ENCODE data around the gene IL25. TPM values are rescaled to one million over a fixed set of nuclear protein-coding genes. Genes with fewer than 3 reads are reported as not detected.

The IL25 gene
- total and polyA plus RNA-seq, 7 donors, result 0.01 TPM; not detected in 6

DNA sequence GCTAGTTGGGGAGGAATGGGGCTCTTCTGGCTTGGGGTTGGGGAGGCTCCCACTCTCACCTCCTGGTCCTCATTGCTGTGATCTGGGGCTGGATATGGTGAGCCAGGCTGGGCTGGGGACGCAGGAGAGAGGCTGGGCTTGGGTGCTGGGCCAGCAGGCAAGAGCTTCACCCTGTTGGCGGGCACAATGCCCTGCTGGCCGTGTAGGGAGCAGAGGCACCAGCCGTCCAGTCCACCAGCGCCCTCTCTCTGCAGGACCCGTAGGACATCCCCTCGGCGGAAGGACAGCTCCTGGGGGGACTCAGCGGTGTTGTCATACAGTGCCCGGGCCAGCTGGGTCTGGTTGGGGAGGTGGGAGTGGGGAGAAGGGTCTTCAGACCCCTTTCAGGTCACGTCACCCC is 12.1 kb upstream of the IL25 start:
- no peak for DNase-seq
- peaks cover 0 to 22% (median 6%) of the 10 kb centered on the region in 3 donors for H3K27me3 ChIP-seq (ENCODE audit: insufficient read depth in 3 of 3, low read length in 2 of 3)
- intact Hi-C loops (cut with DNase I), result no loop called here
- peak in 1 of 4 donors; percentile 21 for ATAC-seq
- 61 to 83% (median 64%) methylated on average over 11 of the region's 11 CpGs for WGBS, 3 donors
- TF ChIP-seq, protein P1, sequence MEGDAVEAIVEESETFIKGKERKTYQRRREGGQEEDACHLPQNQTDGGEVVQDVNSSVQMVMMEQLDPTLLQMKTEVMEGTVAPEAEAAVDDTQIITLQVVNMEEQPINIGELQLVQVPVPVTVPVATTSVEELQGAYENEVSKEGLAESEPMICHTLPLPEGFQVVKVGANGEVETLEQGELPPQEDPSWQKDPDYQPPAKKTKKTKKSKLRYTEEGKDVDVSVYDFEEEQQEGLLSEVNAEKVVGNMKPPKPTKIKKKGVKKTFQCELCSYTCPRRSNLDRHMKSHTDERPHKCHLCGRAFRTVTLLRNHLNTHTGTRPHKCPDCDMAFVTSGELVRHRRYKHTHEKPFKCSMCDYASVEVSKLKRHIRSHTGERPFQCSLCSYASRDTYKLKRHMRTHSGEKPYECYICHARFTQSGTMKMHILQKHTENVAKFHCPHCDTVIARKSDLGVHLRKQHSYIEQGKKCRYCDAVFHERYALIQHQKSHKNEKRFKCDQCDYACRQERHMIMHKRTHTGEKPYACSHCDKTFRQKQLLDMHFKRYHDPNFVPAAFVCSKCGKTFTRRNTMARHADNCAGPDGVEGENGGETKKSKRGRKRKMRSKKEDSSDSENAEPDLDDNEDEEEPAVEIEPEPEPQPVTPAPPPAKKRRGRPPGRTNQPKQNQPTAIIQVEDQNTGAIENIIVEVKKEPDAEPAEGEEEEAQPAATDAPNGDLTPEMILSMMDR (IDR thresholded peaks at IDR 0.05), result no peak
- no peak overlapping the region for H3K4me3 ChIP-seq
- H3K4me1 ChIP-seq, result no peaks in the 10 kb centered on the region
- no peak overlapping the region for H3K27ac ChIP-seq
- H3K9me3 ChIP-seq, result no peaks in the 10 kb centered on the region
- no peaks in the 10 kb centered on the region for H3K36me3 ChIP-seq (ENCODE audit: insufficient read depth in 1 of 2, low read depth in 1 of 2)

DNA sequence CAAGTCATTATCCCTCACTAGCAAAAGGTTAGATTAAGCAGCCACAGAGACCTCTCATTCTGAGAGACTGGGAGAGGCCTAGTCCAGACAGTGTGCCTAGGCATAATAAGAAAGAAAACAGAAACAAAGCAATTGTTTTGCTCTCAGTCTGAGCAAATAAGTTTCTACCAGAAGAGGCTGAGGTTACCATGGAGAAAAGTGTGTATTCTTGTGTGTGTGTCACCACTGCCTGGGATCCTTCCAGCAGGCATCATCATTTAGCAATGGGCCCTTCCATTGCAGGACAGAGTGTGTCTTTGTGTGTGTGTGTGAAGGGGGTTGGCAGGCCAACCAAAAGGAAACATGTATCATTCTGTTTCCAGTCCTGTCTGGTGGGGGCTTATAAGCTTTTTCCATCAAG is 11.3 kb upstream of the IL25 start:
- Histone ChIP-seq H3K4me3 (no peak overlapping the region), H3K27me3 (ENCODE audit: insufficient read depth in 3 of 3, low read length in 2 of 3) (peaks cover 0 to 27% (median 7%) of the 10 kb centered on the region in 3 donors), H3K27ac (no peak overlapping the region), H3K9me3 (no peaks in the 10 kb centered on the region), H3K4me1 (no peaks in the 10 kb centered on the region), H3K36me3 (ENCODE audit: insufficient read depth in 1 of 2, low read depth in 1 of 2) (no peaks in the 10 kb centered on the region)
- DNase-seq (no peak), ATAC-seq (no peak)
- TF ChIP-seq, protein P1 (IDR thresholded peaks at IDR 0.05), result no peak
- intact Hi-C loops (cut with DNase I), result no loop called here

DNA sequence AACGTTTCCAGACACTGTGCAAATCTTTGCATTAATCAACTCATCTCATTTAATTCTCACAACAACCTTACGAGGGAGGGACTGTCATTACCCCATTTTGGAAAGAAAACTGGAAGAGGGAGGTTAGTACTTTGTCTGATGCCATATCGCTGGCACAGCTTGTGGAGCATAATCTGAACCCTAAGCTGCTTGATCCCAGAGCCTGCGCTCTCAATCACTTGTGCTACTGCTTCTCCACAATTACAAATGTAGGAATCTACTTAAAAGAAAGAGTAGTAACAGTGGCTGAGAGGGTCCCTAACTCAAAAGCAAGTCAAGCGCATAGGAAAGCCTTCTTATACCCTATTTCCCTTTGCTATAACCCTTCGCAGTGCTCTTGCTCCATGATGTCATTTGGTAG is 10.8 kb upstream of the IL25 start:
- H3K9me3 ChIP-seq, result no peaks in the 10 kb centered on the region
- DNase-seq (no peak), ATAC-seq (no peak)
- no peaks in the 10 kb centered on the region for H3K4me1 ChIP-seq
- no peaks in the 10 kb centered on the region for H3K36me3 ChIP-seq (ENCODE audit: insufficient read depth in 1 of 2, low read depth in 1 of 2)
- TF ChIP-seq, protein P1 (IDR thresholded peaks at IDR 0.05), result no peak
- intact Hi-C loops (cut with DNase I), result no loop called here
- no peak overlapping the region for H3K4me3 ChIP-seq
- 78 to 88% (median 78%) methylated on average over 6 of the region's 6 CpGs for WGBS, 3 donors
- H3K27ac ChIP-seq, result no peak overlapping the region
- H3K27me3 ChIP-seq (ENCODE audit: insufficient read depth in 3 of 3, low read length in 2 of 3), result peaks cover 0 to 31% (median 7%) of the 10 kb centered on the region in 3 donors

DNA sequence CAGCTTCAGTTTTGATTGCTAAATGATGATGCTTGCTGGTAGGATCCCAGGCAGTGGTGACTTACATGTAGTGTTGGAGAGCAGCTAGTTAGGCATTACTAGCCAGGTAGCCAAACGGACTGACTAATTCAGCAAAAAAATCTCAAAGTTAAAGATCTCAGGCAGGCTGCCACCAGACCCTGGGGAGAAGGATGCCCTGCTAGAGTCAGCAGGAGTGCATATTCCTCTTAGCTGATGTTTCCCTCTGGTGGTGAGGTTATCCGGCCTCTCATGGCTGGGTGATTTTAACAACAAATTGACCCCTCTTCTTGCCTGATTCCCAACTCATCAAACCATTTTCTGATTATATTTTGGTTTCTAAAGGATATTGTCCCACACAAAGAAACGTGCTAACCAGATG is 10.4 kb upstream of the IL25 start:
- TF ChIP-seq, protein P1 (IDR thresholded peaks at IDR 0.05), result no peak
- Histone ChIP-seq H3K4me3 (no peak overlapping the region), H3K36me3 (ENCODE audit: insufficient read depth in 1 of 2, low read depth in 1 of 2) (no peaks in the 10 kb centered on the region), H3K9me3 (no peaks in the 10 kb centered on the region), H3K27ac (no peak overlapping the region), H3K4me1 (no peaks in the 10 kb centered on the region), H3K27me3 (ENCODE audit: insufficient read depth in 3 of 3, low read length in 2 of 3) (peaks cover 0 to 33% (median 7%) of the 10 kb centered on the region in 3 donors)
- 54 to 75% (median 56%) methylated on average over 3 of the region's 3 CpGs for WGBS, 3 donors
- intact Hi-C loops (cut with DNase I), result no loop called here
- ATAC-seq (no peak), DNase-seq (no peak)

Data from psoas muscle (tissue), 8 donors.